Lower leg skin (tissue), 4 donors: ENCODE measurements around the gene DDX42. TPM values are rescaled to one million over a fixed set of nuclear protein-coding genes. Genes with fewer than 3 reads are reported as not detected.

Source experiments
- DNase-seq, 2 donors: peaks; one replicate each; pipeline ENCODE4 v3.0.0-alpha.2; 2019; ENCODE audit warnings: low spot score in 2 of 2
- H3K4me3 ChIP-seq: fragments of 200-600 bp; sonication (generic); 2 replicates; pipeline ENCODE4 v1.5.1; 2017; ENCODE audit warnings: mild to moderate bottlenecking, low read depth; ENCODE audit not compliant: poor library complexity, severe bottlenecking
- POLR2A ChIP-seq, 2 donors: fragments of 450-650 bp; IDR thresholded peaks; one replicate each; pipeline ENCODE4 v1.6.1; 2016 to 2017; ENCODE audit warnings: antibody characterized with exemption in 2 of 2, mild to moderate bottlenecking in 1 of 2, moderate library complexity in 1 of 2
- WGBS, 2 donors: methylation state at CpG; one replicate each; pipeline ENCODE4 v1.1.5; 2018; 5-methylcytosine and 5-hydroxymethylcytosine counted together
- intact Hi-C: fragments of 100-400 bp; cut with DNase I; formaldehyde crosslinking; loops from one replicate; pipeline ENCODE4 v1.15.0; 2023; ENCODE audit warnings: low total_unique reads
- total RNA-seq, 4 donors: library from RNA; depleted of rRNA; stranded (reverse); fragments of >200 nt; gene quantifications; one replicate each; pipeline ENCODE4 v1.1.0, GENCODE V29; 2016
- TF ChIP-seq, protein P1 (sequence below), 3 donors: fragments of 450-650 bp; IDR thresholded peaks; one replicate each; pipeline ENCODE4 v1.5.1; 2016; ENCODE audit warnings: antibody characterized with exemption in 3 of 3, mild to moderate bottlenecking in 3 of 3, moderate library complexity in 2 of 3

The DDX42 gene
- total RNA-seq, 4 donors from 2014 or later, result 59.1 to 87.4 (median 64.0) TPM

GRCh38 chr17:63758428-63758827 lies 15.5 kb upstream of the DDX42 start:
- H3K4me3 ChIP-seq, result no peak overlapping the region
- 82 to 87% methylated on average over 2 of the region's 2 CpGs for WGBS, 2 donors
- DNase-seq, result no peak
- TF ChIP-seq, protein P1, sequence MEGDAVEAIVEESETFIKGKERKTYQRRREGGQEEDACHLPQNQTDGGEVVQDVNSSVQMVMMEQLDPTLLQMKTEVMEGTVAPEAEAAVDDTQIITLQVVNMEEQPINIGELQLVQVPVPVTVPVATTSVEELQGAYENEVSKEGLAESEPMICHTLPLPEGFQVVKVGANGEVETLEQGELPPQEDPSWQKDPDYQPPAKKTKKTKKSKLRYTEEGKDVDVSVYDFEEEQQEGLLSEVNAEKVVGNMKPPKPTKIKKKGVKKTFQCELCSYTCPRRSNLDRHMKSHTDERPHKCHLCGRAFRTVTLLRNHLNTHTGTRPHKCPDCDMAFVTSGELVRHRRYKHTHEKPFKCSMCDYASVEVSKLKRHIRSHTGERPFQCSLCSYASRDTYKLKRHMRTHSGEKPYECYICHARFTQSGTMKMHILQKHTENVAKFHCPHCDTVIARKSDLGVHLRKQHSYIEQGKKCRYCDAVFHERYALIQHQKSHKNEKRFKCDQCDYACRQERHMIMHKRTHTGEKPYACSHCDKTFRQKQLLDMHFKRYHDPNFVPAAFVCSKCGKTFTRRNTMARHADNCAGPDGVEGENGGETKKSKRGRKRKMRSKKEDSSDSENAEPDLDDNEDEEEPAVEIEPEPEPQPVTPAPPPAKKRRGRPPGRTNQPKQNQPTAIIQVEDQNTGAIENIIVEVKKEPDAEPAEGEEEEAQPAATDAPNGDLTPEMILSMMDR (IDR thresholded peaks at IDR 0.05), result no peak
- no peak for TF ChIP-seq POLR2A (IDR thresholded peaks at IDR 0.05)
- intact Hi-C loops, result no loop called here

GRCh38 chr17:63760771-63761539 lies 13.0 kb upstream of the DDX42 start:
- no peak for DNase-seq
- 83% methylated on average over 10 of the region's 10 CpGs for WGBS, 2 donors
- intact Hi-C loops, result no loop called here
- no peak overlapping the region for H3K4me3 ChIP-seq
- TF ChIP-seq POLR2A (IDR thresholded peaks at IDR 0.05), result no peak
- TF ChIP-seq, protein P1 (IDR thresholded peaks at IDR 0.05), result no peak

DNA sequence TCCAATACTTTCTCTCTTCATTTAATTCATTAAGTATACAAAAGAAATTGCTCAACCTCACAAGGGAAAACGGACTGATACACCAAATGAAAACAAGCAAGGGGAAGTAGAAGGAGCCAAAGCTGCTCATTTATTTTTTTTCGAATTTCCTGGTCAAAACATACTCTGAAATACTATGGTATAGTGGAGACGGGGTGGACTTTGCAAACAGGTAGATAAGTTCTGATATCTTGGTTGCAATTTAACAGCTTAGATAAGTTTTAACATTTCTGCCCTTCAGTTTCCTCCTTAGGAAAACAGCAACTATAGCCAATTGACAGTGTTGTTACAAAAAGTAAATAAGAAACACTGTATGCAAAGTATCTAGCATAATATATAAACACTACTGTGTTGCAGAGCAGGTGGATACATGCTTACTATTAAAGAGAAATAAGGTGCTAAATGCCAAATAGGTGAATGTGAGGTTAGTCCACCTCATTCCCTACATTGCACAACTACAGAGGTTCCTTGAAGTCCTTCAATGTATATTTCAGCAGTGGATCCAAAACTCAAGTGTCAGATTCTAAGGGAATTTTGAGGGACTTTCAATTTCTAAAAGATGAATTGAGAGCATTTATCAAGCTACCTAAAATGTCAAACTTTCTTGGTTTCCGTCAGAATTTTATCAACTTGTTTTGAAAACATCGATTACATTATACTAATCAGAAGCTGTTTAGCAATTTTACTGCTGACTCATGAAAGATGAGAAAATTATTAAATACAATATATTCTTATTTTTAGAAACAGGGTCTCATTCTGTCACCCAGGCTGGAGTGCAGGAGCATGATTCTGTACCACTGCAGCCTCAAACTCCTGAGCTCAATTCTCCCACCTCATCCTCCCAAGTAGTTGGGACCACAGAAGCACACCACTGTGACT lies 11.6 kb upstream of the DDX42 start:
- TF ChIP-seq POLR2A (IDR thresholded peaks at IDR 0.05), result no peak
- TF ChIP-seq, protein P1 (IDR thresholded peaks at IDR 0.05), result no peak
- intact Hi-C loops, result no loop called here
- 83 to 89% methylated on average over 5 of the region's 5 CpGs for WGBS, 2 donors
- no peak for DNase-seq
- H3K4me3 ChIP-seq, result no peak overlapping the region

DNA sequence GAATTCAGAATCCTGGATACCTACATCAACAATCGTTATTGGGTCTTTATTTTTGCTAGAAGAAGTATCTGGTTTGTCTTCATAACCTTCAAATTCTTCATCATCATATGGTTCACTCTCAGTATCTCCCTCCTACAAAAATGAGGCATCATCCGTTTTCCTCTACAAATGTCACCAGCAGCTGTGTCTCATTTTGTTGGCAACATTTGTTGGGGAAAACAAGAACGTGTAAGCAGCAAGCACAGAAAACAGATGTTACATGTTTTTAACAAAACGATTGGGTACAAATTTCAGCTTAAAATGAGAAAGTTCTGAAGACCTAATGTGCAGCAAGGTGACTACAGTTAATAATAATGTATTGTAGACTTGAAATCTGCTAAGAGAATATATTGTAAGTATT lies 9.3 kb upstream of the DDX42 start:
- WGBS, 2 donors, result 57 to 63% methylated on average over 4 of the region's 4 CpGs
- no peak overlapping the region for H3K4me3 ChIP-seq
- no peak for DNase-seq
- no peak for TF ChIP-seq POLR2A (IDR thresholded peaks at IDR 0.05)
- TF ChIP-seq, protein P1 (IDR thresholded peaks at IDR 0.05), result no peak
- intact Hi-C loops, result no loop called here

- intact Hi-C loops, result no loop called here
- H3K4me3 ChIP-seq, result no peak overlapping the region
- no peak for DNase-seq
- no peak for TF ChIP-seq POLR2A (IDR thresholded peaks at IDR 0.05)
- TF ChIP-seq, protein P1 (IDR thresholded peaks at IDR 0.05), result no peak
Measured at GRCh38 chr17:63766754-63767153, 7.2 kb upstream of the DDX42 start.
